A204.1 (cell line): ENCODE data around the gene TTLL1.

ENCODE experiments used
- FAIRE-seq: peaks from 2 replicates; lab custom pipeline; 2012; peaks lifted over from hg19 to GRCh38; lab: Jason Lieb, UNC

The TTLL1 gene

DNA sequence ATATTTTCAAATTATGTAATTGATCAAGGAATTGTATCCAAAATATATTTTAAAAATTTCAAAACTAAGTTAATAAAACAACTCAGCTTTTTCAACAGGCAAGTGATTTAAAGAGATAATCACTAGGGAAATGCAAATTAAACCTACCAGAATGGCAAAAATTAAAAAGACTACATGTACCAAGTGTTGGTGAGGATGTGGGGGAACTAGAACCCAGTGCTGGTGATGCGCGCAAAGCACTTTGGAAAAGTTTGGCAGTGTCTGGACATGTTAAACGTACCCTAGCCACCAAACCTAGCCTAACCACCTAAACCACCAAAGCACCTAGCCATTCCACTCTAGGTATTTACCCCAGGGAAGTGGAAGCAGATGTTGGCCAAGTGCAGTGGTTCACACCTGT is 97.1 kb downstream of the TTLL1 start:
- no peak for FAIRE-seq

DNA sequence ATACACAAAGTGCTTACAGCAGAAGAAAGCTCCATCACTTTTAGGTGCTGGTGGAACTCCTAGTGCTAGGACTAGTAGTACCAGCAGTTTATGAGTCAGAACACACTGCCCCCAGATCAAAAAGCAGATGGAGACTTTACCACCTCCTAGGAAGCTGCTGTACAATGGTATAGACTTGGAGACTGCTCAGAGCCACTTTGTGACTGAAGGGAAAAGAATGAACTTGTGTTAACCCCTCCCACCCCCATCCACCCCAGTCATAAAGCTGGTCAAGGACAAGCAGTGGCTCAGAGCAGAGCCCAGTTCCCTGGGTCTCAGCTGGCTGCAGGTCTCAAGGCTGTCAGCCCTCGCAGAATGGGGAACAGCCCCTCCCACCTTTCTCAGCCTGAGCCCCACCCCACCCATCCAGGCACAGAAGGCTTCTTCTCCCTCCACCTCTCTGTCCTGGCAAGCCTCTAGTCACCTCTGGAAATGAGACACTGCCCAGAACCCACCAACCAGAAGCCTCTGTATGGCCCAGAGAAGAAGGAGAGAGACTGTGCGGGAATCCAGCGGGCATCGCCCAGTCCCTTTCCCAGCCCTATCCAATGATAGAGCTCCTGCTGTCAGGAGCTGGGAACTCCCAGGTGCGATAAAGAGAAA is 98.1 kb downstream of the TTLL1 start:
- FAIRE-seq = no peak

DNA sequence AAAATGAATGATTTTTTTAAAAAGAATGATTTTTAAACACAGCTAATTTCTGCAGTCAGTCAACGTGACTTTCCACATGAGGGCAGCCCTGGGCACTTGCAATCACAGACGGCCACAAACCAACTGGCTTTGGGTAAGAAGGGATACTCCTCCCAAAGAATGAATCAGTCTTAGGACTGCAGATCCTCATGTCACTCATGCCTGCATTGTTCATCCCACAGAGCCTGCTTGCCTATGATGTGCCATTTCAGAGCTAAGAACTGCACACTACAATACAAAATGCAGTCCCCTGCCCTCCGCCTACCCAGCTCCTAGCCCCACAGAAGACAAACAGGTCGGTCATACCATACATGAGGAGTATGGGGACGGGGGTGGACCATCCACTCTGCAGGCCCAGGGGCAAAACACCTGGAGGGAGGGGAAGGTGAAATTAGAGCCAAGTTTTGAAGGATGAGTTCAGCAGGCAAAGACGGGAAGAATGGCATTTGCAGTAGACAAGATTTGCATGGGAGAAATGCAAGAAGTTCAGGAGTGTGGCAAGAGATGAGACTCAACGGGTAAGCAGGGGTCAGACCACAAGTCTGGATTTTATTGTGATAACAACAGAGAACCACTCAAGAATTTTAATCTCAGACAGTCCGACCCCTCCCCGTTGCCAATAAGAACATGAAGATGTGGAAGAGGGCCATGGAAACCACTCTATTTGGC is 98.9 kb downstream of the TTLL1 start:
- FAIRE-seq = peak; percentile 80
